Left colon (tissue), 2 donors: ENCODE data around the gene NOBOX. TPM values are rescaled to one million over a fixed set of nuclear protein-coding genes. Genes with fewer than 3 reads are reported as not detected.
"Not testable (repeated sequence)": the region's sequence is repeated elsewhere in the genome, so short reads cannot be mapped to it uniquely, and the experiment has no call there.

Experiments
- ATAC-seq: fragments of 200-7000 bp; cut with Tn5 transposase; one replicate; pipeline ENCODE4 v1.9.1; 2020; ENCODE audit warnings: mild to moderate bottlenecking, moderate library complexity
- DNase-seq, 2 donors: peaks; one replicate each; pipeline ENCODE4 v3.0.0-alpha.2; 2020
- intact Hi-C, 2 donors: fragments of 100-400 bp; cut with DNase I in 1 of 2; cut with micrococcal nuclease in 1 of 2; formaldehyde crosslinking; loops; one replicate each; pipeline versions ENCODE4 v1.11.2 to v1.14.0; 2022; cut with DNase I, micrococcal nuclease
- long read RNA-seq: library from polyadenylated mRNA; unstranded; transcript quantifications from one replicate; pipeline ENCODE4 v2.0.0, GENCODE V29; 2021
- total RNA-seq, 2 donors: library from RNA; stranded (reverse); fragmentation: NEBNext Ultra II Directional; extraction: Animal tissue kit (Norgen Biotek cat#: 25700); gene quantifications; one replicate each; pipeline ENCODE4 v1.2.1, GENCODE V29; 2021
- donor health status: DM: no; HTN: no; CAD: no.
- donor health status: DM: yes; HTN: yes; CAD: no.

The NOBOX gene
- not detected for total RNA-seq
- long read RNA-seq = 0 reads

DNA sequence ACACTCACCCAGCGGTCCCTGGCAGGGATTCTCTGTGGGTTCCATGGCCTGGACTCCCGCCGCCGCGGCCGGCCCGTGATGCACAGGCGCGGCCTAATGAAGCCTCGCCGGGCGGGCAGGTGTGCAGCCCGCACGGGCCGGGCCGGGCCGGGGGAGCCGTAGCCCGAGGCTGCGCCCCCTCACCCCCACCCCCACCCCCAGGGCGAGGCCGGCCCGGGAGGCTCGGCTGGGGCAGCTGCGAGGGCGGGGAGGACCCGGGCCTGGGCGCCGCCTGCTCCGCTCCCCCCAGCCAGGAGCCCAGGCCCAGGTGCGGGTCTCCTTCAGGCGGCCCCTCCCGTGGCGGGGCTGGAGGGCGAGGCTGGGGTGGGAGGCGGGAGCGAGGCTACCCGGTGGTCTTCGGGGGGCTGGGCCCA lies at the start of gene NOBOX:
Gene NOBOX, minus strand, starts transcription at position 45 of the 413 bp plus-strand sequence.
- ATAC-seq (no peak), DNase-seq (no peak)
- intact Hi-C loops = no loop called here

DNA sequence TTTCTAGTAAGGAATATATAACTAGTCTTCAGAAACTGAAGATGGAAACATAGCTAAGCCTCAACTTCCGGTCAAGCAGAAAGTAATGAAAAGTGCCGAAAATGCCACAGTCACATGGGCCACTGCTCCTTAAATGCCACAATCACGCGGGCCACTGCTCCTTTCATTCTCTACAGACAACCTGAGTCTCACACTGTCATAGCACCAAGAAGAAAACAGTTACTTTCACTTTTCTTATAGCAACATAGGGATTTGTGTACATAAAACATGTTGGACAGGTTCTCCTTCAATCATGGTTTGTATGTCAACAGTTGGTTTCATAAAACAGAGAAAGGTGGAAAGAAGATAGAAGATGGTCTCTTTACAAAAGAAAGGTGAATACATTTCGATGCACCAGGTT lies 48.6 kb upstream of the NOBOX start:
- DNase-seq = no peak
- peak; percentile 74 for ATAC-seq
- intact Hi-C loops = no loop called here

DNA sequence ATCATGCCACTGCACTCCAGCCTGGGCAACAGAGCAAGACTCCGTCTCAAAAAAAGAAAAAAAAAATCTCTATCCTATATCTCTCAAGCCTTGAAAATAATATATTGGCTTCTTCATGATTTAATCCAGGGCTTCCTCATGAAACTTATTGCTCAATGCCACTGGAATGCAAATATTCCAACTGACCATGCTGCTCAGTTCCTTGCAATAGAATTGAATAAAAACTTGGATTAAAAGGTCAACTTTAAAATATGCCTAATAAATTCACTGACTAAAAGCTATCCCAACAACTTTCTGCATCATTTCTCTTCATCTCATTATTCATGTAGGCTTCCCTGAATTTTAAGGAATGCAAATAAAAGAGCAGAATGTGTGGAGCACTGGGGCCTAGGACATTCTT lies 42.1 kb upstream of the NOBOX start:
- intact Hi-C loops = no loop called here
- ATAC-seq = no peak
- no peak for DNase-seq

DNA sequence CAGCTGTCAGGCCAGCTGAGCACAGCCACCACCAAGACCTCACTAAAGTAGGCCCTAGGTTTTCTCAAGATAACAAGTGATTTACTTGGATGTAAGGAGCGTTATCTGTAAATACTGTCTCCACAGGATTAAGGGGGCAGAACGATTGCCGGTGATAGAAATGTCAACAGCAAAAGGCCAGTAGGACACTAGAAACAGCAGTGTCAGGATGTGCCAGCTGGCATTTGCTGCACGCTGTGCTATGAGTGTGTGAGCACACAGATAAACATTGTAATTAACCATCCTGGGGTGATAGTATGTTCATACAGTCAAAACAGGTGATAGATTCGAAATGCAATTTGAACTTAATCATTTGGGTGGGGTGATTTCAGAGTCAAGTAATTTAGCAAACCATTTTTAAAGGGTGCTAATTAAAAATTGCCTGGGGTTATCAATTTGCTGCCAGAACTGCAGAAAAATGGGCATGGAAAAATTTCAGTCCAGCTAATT lies 36.3 kb upstream of the NOBOX start:
- ATAC-seq (no peak), DNase-seq (no peak)
- intact Hi-C loops = no loop called here

DNA sequence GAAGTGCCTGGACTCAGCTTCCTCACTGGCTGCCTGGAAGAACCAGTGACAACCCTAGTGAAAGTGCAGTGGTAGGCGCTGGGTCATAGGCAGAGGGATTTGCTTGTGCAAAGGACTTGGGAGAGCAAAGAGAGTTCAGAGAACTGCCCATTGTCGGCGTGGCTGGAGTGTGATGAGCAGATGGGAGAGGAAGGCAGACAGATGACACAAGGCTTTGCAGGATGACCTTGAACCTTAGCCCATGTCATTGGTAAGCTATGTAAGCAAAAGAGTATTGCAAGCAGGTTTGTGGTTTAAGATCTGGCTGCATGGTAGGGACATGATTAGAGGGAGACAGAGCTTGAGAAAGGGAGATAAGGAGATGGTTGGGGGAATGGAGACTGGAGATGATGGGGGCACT lies 35.3 kb upstream of the NOBOX start:
- ATAC-seq (no peak), DNase-seq (no peak)
- intact Hi-C loops = no loop called here

DNA sequence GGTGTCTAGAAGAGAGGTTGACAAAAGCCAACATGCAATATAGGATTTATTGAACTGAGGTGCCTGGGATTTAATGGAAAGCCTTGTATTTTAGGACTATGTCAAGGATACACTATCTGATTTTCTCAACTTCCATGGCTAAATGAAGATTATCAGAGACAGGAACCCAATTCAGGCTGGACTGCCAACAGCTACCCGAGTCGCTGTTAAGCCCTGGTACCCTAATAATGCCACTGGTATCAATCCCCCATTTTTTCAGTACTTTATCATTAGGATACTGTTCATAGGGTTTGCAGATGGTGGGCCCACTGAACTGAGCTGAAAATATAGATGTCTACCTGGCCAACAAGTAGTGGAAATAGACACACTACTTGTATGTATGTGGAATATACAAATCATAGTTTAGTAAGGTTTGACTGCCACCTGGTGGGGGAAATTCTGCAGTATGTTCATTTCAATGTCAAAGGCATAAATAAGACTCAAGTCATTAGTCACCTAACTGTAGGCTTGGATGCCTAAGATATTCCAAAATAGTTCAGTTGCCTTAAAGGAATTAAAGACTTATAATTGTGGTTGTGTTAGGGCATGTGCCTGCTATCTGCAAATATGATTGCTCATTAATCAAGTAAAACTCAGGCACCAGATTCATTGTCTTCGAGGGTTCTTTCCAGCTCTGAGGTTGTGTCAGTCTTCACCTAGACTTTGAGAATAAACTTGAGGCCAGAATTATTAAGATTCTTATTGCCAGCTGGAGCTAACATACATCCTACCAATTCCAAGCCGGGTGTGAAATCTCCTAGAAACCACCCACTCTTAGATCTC lies 34.1 kb upstream of the NOBOX start:
- DNase-seq (peak in 1 of 2 donors; percentile 84), ATAC-seq (peak; percentile 82)
- intact Hi-C loops = no loop called here

DNA sequence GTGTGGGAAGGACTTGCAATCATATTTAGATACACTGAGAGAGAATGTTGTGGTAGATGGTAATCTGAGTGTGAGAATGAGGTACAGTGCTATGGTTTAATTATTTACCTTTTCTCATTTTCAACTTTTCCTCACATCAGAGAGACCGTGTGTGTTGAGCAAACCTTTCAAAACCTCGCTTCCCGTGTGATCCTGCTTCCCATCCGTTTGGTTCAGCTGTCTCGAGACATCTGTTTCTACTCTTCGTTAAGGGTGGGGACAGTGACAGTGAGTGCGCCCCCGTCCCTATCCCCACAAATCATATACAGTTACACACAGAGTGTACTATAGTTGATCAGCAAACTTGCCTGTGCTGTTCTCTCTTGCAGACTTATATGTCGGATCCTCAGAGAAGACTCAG lies 33.0 kb upstream of the NOBOX start:
- ATAC-seq (no peak), DNase-seq (no peak)
- intact Hi-C loops = no loop called here

DNA sequence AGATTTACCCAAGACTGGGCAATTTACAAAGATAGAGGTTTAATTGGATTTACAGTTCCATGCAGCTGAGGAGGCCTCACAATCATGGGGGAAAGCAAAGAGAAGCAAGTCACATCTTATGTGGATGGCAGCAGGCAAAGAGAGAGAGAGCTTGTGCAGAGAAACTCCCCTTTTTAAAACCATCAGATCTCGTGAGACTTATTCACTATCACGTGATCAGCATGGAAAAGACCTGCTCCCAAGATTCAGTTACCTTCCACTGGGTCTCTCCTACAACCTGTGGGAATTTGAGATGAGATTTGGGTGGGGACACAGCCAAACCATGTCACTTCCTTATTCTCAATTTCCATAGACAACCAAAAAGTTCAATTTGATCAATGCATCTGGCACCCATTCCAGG lies 24.9 kb upstream of the NOBOX start:
- ATAC-seq = no peak
- DNase-seq = no peak
- intact Hi-C loops = no loop called here

DNA sequence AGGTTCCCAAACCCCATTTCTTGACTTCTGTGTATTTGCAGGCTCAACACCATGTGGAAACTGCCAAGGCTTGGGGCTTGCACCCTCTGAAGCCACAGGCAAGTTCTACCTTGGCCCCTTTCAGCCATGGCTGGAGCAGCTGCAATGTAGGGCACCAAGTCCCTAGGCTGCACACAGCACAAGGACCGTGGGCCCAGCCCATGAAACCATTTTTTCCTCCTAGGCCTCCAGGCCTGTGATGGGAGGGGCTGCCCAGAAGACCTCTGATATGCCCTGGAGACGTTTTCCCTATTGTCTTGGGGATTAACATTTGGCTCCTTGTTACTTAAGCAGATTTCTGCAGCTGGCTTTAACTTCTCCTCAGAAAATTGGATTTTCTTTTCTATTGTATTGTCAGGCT lies 24.0 kb upstream of the NOBOX start:
- intact Hi-C loops, DNase-seq, ATAC-seq: not testable (repeated sequence)

DNA sequence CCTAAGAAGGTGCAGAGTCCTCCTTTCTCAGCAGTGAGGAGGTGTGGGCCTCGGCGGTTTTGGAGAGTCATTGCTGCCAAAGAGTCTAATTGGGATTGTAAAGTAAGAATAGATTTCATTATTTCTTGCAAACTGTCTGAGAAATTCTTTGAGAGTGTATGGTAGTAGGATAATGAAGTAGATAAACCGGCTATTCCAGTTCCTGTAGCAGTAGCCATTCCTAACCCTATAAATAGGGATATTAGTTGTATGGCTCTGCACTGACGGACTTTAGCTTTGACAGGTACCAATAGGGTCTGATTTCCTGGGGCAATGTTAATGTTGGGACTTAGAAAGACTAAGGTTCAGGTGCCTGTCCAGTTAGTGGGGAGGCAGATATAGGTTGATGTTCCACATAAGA lies 15.4 kb upstream of the NOBOX start:
- peak in 1 of 2 donors; percentile 10 for DNase-seq
- intact Hi-C loops, ATAC-seq: not testable (repeated sequence)

DNA sequence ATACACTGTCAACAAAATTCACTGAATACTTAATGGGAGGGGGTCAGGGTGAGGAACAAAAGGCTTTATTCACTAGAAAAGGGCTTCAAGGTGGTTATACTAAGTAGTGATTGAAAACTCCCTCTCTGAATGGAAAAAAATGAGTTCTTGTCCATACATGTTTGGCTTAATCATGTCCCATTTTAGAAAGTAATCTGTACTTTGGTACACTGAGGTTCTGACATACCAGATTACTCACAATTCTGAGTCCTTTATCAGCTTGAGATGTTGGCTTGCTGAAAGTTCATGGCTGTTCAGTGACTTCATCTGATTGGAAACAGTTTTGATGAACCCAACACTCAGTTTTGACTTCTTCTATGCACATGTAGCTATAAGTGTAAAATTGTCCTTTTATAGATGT lies 12.8 kb upstream of the NOBOX start:
- DNase-seq = no peak
- intact Hi-C loops = no loop called here
- no peak for ATAC-seq

DNA sequence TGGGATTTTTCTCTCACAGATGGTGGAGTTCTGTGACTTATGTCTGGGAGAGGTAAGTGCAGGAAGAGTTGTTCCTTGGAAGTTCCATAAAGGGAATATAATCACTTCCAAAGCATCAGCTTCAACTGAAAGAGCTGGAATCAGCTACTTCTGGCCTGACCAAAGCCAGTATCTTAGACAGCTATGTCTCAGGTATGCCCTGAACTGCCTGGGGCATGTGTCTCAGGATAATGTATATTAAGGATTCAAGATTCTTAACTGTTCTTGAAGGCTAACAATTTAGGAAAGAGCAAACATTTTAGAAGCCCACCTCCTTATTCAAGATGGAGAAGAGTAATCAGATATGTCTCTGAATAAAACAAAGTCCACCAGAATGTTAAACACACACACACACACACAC lies 12.4 kb upstream of the NOBOX start:
- DNase-seq (no peak), ATAC-seq (no peak)
- intact Hi-C loops = no loop called here

DNA sequence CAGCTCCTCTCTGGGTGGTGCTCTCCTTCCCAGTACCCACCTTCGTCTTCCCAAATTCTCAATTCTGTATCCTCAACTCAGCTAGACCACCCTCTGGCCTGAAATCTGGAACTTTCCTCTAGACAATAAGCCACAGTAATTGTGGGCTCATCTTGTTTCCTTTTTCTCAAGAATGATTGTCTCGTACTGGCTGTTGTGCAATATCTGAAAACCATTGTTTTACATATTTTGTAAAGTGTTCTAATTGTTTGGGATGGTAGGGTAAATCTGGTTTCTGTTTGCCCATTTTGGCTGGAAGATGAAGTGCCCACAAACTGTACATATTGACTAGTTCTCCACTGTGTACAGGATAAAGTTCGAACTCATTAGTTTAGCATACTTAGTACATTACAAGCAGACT lies 11.3 kb upstream of the NOBOX start:
- intact Hi-C loops = no loop called here
- ATAC-seq = no peak

DNA sequence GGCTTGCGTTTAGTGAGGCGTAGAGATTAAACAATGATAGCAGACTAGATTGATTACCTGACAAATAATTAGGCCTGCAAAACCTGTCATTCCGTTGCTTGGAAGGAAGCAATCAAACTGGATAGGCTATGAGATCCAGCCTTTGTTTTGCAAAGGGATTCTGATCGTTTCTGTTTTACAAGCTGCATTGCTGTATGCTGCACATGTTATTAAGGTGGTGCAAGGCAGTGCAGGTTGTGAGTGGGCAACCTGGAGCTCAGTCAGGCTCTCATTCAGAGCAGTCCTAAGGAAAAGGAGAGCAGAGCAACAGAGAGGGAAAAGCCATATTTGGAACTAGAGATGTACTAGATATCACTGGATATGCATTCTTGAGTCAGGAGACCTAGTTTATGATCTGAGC lies 6.9 kb upstream of the NOBOX start:
- DNase-seq = no peak
- intact Hi-C loops = no loop called here
- no peak for ATAC-seq

More for the DNA sequence above, 11.3 kb upstream of the NOBOX start:
- no peak for DNase-seq

DNA sequence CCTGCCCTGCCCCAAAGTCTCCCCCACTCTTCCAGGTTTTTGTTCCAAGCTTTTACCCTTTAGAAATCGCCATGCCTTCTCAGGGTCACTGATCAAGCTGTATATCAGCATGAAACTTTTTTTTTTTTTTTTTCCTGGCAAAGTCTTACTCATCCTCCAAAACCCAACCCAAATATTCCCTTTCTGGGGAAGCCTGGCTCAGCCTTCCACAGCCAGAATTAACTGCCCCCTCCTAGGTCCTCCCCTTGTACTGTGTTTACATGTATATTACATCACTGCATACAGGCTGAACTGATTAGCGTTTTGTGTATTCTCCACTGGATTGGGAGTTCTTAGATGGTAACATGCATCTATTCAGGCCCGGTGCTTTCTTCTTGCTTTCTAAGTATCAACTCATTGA lies 4.6 kb upstream of the NOBOX start:
- DNase-seq = no peak
- ATAC-seq = no peak
- intact Hi-C loops = no loop called here

DNA sequence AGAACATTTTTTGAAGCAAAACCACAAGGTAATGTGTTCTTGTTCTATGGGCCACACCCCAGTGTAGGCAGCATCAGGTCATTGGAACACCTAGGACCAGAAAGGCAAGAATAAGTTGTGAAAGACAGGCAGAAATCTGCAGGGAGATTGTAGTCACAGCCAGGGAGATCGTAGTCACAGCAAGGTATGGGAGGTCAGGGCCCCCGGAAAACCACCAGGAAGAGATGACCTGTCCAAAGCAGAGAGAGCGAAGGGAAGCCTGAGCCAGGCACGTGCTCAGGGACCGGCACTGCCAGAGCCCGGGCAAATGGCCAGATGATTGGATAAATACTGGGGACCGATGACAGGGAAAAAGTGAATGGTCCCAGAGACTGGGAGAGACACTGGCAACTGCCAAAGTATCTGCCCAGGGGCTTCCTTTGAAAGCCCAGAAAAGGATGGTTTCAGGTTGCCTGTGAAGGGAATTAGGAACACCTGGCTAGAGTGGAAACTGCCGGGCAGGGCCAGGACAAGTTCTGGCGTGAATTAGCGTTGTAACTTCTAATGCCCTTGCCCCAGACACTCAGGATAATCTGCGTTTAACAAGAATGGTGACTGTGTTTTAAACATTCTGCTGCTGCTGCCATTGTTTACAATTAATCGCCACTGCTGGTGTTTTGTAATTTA lies 3.9 kb upstream of the NOBOX start:
- no peak for ATAC-seq
- intact Hi-C loops = no loop called here

DNA sequence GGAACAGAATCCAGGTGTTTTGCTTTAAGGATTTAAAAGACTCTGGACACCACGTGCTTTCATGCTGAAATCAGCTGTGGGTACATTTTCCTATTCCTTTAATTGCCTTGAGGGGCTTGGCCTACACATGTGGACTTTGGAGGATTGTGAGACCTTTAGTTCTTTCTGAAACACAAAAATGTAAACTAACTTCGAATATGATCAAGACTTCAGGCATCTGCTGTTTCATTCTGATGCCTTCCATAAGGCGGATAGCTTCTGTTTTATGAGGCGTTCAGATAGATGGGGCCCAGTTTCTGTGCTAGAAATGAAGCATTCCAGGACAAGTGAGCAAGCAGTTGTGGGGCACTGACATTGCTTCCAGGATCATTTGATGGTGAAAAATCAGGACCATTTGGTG lies 1.5 kb upstream of the NOBOX start:
- ATAC-seq = no peak
- DNase-seq = no peak
- intact Hi-C loops = no loop called here

More for the DNA sequence above, 3.9 kb upstream of the NOBOX start:
- no peak for DNase-seq

DNA sequence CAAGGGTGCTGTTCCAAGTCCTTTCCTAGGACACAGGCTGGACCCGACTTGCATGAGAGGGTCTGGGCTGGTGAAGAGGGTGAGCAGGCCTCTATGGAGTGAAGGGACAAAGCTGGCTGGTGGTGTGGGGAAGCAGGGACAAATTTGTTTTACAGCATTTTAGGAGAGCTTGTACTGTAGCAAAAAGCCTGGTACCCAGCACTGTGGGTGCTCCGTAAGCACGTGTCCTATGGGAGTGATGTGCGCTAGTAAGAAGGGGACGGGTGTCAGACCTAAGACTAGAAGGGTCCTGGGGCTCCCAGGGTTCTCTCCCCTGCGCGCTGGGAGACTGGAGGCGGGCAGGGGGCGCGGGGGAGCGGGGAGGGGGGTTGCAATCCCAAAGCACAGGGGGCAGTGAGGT lies 391 bp downstream of the NOBOX start:
- intact Hi-C loops = no loop called here
- ATAC-seq = no peak
- no peak for DNase-seq

DNA sequence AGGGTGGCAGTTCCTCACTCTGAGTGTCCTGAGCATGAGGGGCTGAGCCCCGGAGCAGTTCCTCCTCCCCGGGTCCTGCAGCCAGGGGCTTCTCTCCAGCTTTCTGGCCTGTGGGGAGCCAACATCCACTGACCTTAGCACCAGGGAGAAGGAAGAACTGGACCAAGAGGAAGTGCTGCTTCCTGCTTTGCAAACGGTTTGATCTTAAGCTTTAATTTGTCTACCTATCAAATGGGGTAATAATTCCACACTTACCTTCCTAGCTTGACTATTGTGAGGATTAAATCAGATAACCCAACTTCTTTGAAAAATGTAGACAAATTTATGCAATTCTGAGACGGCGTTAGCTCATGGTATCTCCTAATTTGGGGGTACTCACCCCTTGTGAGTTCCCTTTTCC lies 2.0 kb downstream of the NOBOX start:
- ATAC-seq (no peak), DNase-seq (no peak)
- intact Hi-C loops = no loop called here

DNA sequence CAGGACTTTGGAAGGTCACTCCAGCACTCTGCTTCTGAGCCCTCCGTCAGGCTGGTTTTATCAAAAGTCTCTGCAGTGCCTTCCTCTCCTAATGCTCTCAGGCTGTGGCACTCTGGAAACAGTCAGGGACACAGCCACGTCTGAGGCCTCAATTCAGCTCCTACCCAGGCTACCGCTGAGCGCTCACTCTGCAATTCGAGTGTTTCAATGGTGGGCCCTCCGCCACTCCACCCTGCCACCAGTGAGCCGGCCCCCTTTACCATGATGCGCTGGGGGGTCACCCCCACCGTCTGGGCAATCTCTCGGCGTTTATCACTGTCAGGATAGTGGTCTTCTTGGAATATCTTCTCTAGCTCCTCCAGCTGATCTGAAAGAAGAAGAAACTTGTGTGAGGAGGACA lies 3.5 kb downstream of the NOBOX start:
- intact Hi-C loops = loop anchor here in 1 of 2 donors (5.0 kb wide), 1 partner anchor 228 kb away; no protein-coding TSS in a partner anchor
- no peak for ATAC-seq
- DNase-seq = no peak
